GM18505 (cell line): ENCODE data around the gene FAM217B.

Experiments
- ATAC-seq: cut with Tn5 transposase; IDR thresholded peaks from one replicate; pipeline ENCODE4 v1.9.1; 2021; ENCODE audit not compliant: unreplicated experiment
- POLR2A ChIP-seq: IDR thresholded peaks from 4 replicates; pipeline ENCODE4 v1.6.1; 2011; ENCODE audit warnings: borderline replicate concordance; ENCODE audit not compliant: insufficient read depth, insufficient read length; ENCODE audit errors: extremely low read depth

Gene FAM217B, protein sequence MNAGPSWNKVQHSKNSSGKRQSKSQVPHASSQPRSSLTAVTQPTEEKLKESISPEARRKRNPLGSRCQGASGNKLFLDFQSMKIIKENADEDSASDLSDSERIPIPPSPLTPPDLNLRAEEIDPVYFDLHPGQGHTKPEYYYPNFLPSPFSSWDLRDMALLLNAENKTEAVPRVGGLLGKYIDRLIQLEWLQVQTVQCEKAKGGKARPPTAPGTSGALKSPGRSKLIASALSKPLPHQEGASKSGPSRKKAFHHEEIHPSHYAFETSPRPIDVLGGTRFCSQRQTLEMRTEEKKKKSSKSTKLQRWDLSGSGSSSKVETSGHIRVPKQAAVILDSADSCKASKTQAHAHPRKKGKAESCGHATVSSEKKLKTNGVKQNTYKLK

DNA sequence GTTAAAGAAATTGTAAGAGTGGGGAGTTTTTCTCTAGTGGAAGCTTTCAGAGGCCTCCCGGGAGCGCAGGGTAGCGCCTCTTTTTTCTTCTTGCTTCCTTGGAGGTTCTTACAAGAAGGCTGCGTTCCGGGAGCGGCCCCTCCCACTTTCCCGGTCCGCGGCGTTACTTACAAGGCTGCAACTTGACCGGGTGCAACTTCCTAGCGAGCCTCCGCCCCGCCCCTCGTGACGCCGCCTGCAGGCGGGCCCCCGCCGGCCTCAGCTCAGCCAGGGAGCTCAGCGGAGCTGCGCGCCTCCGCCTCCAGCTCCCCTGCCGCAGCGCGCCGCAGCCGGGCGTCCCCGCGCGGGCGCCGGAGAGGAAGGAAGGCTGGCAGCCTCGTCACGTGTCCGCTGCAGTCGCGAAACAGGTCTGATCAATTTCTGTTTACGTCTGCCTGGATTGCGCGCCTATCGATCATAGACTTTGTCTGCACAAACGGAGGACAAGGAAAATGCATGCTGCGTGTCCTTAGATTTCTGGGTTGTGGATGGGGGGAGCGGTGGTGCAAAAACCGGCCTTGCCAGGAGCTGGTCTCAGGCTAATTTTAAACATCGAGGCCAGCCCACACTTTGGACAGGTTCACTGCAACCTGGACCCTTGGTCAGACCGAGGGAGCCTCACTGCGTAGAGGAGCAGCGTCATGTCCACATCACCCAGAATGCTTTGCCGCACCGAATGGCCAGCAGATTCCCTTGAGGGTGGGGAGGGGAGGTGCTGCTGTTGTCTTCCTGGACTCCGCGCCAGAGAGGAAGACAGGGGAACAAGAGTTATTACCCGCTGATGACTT, at the start of gene FAM217B, which contains the start of gene PPP1R3D:
Gene FAM217B (plus strand): TSS at position 261 of the 827 bp plus-strand sequence. CDS start 3,555 bp downstream, outside the sequence.
Gene PPP1R3D (minus strand): TSS at position 177 of the 827 bp plus-strand sequence. CDS start 374 bp downstream, outside the sequence.
- TF ChIP-seq POLR2A = peak; percentile 87
- peak; percentile 94 for ATAC-seq

DNA sequence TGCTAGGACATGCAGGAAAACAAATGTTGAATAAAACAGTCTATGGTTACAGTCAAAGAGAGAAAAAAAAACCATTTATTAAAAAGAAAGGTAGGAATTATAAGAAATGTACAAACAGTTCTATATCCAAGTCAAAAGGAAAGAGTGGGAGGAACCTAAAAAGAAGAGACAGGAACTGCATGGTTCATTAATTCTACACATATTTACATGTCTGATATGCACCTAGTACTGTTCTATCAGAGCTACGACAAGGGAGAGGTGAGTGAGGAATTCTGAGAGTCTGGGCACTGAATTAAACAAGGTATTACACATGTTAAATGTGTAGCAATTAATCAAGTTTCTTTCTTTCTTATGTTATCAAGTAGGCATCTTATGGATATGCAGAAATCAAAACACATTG, 48.6 kb upstream of the FAM217B start:
- TF ChIP-seq POLR2A = no peak
- ATAC-seq = no peak

DNA sequence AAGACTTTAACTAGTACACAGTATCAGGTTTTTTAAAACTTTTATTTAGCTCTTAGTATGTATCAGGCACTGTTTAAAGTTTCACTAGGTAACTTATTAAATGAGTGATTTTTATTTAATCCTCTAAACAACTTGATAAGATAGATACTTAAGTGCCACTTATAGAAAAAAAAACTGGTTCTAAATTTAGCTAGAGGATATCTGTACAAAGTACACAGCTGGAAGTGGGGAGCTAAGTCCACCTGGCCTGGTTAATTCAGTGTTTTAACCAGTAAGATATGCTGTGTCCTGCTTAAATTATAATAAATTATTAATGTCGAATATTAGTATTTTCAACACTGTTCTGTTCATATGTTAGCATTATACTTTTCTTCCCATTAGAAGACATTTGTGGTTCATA, 44.3 kb upstream of the FAM217B start:
- no peak for TF ChIP-seq POLR2A
- no peak for ATAC-seq

DNA sequence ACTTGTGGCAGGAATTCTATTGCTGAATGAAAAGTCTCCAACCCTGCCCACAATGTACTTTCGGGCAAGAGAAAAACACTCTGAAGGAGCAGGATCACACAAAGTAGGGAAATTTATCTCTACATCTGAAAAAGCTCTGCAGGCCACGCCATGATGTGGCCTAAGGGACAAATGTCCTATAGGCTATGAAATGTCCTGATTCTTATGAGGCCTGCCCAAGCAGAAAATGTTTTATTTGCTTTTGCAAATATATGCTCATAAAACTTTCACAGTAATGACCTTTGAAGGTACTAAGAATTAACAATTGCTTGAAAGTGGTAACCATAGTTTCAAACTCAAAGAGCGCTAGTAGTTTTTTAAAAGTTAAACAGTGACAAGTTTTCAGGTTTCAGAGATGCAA, 37.7 kb upstream of the FAM217B start:
- no peak for TF ChIP-seq POLR2A
- no peak for ATAC-seq

DNA sequence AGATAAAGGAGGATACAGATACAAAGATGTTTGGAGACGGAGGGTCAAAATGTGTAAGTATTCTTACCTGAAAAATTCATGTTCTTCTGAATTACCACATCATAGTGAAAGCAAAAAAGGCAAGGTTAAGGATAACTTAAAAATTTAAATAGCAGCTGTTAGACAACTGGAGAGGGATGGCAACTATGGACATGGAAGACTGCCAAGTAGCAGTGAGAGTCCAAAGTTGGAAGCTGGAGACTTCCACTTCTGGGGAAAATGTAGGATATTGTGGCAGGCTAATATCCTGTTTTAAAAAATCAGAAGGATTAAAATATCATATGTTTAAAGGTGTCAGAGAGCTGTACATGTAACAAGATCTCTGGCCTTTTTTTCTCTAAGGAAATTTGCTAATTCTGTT, 36.6 kb upstream of the FAM217B start:
- ATAC-seq = no peak
- no peak for TF ChIP-seq POLR2A

DNA sequence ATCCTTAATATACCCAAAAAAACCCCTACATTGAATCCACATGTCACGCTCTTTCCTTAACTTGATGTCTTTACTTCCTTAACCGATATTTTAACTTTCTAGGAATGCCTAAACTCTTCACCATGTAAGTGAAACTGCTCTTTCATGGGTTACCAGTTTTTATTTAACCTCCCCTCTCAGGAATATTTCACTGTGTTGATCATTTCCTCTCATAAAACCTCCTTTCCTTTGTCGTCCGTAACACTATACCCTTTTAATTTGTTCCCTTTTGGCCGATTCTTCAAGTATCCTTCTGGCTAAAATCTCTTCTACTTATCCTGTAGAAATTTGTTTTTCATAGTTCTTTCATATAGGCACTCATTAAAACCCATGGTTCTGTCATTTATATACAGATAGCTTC, 31.3 kb upstream of the FAM217B start:
- no peak for ATAC-seq
- no peak for TF ChIP-seq POLR2A

DNA sequence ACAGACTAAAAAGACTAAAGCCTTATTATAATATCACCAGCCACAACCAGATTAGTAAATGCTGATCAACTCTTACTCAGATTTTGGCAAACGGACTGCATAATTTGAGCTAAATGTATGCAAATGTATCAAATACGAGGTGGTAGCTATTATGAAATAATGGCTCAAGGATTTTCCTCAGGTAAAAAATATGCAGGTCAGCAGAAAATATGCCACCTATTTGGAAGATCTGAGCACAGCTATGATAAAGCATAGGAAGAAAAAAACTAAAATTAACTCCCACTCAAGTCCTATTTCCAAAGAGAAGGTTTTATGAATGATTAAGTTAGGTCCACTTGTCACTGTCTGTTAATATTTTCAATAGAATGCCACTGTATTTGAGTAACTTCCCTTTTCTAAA, 29.1 kb upstream of the FAM217B start:
- TF ChIP-seq POLR2A = no peak
- no peak for ATAC-seq

DNA sequence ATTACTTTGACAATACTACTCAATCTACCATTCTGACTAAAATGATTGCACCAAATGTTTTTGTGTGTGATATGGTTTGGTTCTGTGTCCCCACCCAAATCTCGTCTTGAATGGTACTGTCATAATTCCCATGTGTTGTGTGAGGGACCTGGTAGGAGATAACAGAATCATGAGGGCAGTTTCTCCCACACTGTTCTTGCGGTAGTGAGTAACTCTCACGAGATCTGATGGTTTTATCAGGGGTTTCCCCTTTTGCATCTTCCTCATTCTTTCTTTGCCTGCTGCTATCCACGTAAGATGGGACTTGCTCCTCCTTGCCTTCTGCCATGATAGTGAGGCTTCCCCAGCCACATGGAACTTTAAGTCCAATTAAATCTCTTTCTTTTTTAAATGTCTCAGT, 27.6 kb upstream of the FAM217B start:
- no peak for ATAC-seq
- TF ChIP-seq POLR2A = no peak

DNA sequence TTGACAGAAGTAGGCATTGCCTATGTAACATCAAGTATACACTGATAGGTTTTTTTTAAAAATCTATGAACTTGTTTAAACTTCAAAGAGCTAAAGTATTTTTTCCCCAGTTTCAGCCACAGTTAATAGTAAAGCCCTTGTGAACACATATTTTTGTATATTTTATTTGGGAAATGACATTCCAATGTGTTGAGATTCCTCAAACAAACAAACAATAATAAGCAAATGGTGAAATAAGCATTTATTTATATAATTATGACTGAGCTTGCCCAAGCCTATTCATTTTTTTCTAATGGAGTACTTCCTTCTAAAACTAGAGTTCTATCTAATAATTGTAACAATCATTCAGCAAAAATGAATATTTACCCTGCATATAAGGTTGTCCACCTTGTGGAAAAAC, 19.2 kb upstream of the FAM217B start:
- no peak for TF ChIP-seq POLR2A
- no peak for ATAC-seq

DNA sequence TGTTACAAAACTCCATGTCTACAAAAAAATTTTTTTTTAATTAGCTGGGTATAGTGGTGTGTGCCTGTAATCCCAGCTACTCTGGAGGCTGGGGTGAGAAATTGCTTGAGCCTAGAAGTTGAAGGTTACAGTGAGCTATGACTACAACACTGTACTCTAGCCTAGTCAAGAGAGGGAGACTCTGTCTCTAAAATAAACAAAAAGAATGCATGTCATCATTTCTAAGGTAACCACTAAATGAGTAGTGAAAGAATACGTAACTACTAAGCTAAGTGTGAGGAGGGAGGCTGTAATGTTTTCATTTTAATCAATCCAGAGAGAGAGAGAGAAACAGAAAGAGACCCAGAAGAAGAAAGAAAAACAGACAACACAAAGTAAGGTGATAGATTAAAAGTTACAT, 16.7 kb upstream of the FAM217B start:
- no peak for ATAC-seq

DNA sequence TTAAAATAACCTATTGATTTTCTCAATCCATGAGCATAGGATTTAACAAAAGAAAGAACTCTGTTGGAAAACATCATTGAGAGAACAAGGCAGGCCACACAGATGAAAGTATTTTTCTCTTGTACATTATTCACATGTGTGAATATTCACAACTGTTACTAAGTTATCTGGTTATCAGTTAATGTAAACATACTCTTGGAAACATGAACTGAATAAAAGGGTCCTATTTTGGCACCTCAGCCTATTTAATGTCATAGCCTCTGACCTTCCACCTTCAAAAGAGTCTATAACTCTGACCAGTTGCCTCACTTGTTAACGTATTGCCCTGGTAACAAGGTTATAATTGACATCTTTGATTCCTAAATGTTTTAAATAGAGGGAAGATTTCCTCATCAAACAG, 14.8 kb upstream of the FAM217B start:
- no peak for TF ChIP-seq POLR2A
- ATAC-seq = no peak

More for the DNA sequence above, 16.7 kb upstream of the FAM217B start:
- no peak for TF ChIP-seq POLR2A

DNA sequence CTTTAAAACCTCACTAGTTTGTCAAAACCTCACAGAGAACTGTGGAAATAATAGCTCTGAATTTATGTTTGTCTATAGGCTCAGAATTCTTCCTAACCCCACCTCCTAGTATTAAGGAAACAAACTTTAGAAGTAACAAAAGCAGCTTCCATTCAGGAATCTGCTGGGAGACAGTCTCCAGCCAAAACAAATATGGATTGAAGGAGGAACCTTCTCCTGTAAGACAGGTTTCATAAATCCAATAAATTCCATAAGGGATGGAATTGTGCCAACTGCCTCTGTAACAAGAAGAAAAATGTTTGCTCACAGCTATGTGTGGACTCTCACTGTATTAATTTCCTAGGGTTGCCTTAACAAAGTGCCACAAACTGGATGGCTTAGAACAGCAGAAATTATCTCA, 14.3 kb upstream of the FAM217B start:
- TF ChIP-seq POLR2A = no peak
- ATAC-seq = no peak

DNA sequence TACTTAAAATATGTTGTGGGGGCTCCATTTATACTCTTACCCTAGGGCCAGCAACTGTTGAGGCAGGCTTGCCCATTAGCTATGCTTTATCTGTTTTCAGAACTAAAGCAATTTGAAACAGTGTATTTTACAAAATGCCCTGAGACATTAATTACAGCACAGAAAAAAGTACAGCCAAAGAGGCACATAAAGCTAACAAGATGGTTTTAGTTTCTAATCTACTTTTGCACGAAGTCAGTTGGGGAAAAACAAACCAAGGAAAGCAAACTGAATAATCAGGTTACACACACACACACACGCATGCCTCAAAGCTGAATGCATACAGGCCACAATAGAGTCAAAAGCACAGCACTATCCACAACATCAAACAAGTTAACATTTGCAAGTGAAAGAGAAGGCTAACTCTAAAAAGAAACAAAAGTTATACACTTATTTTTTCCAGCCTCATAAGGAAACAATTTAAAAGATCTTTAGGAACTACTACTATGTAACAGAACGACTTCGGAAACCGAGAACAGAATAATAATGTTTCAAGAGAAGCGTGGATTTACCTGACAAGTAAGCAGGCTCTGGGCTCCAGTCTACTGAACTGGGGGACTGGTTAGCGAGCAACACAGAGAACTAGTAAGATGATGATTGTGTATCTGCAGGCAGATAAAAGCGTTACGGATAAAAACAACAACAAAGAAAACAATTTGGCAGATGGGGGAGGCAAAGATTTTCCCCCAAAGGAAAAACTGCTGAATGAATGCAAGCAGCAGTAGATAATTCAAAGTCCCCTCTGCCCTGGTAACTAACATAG, 8.5 kb upstream of the FAM217B start:
- no peak for TF ChIP-seq POLR2A
- ATAC-seq = no peak
